Sigmoid colon (tissue), 7 donors: Measurements from ENCODE around the gene PIWIL4. TPM values are rescaled to one million over a fixed set of nuclear protein-coding genes. Genes with fewer than 3 reads are reported as not detected.
A peak's percentile ranks its signal among the peaks of the same experiment; 100 is the strongest.
"Not testable (repeated sequence)": the region's sequence is repeated elsewhere in the genome, so short reads cannot be mapped to it uniquely, and the experiment has no call there.

Experiments
- DNase-seq: peaks from one replicate; pipeline ENCODE4 v3.0.0-alpha.2; 2019
- H3K27ac ChIP-seq, 4 donors: fragments of 200-600 bp; sonication (generic); one replicate each; pipeline ENCODE4 v1.5.1; 2016 to 2019; ENCODE audit warnings: mild to moderate bottlenecking in 1 of 4
- H3K27me3 ChIP-seq, 3 donors: fragments of 200-600 bp; sonication (generic); one replicate each; pipeline ENCODE4 v1.5.1; 2019; ENCODE audit warnings: mild to moderate bottlenecking in 1 of 3
- H3K36me3 ChIP-seq, 4 donors: fragments of 200-600 bp; sonication (generic); one replicate each; pipeline ENCODE4 v1.5.1; 2016 to 2019
- H3K4me1 ChIP-seq, 4 donors: fragments of 200-600 bp; sonication (generic); one replicate each; pipeline ENCODE4 v1.5.1; 2017 to 2019
- H3K4me3 ChIP-seq, 4 donors: fragments of 200-600 bp; sonication (generic); one replicate each; pipeline ENCODE4 v1.5.1; 2017 to 2019; ENCODE audit warnings: mild to moderate bottlenecking in 2 of 4, moderate library complexity in 1 of 4
- H3K9me3 ChIP-seq, 4 donors: fragments of 200-600 bp in 3 of 4; sonication (generic) in 3 of 4; one replicate each; pipeline versions ENCODE4 v1.5.1 to v1.6.1; 2013 to 2019
- CTCF ChIP-seq, 4 experiments: fragments of 450-650 bp in 3 of 4; fragments of 200-600 bp in 1 of 4; IDR thresholded peaks; one replicate each; pipeline ENCODE4 v1.5.1; 2016 to 2019; ENCODE audit warnings: antibody characterized with exemption in 4 of 4, mild to moderate bottlenecking in 3 of 4, moderate library complexity in 2 of 4
- EP300 ChIP-seq, 4 donors: sonication (generic); formaldehyde crosslinking; IDR thresholded peaks; one replicate each; pipeline ENCODE4 v1.6.1; 2017; ENCODE audit warnings: antibody characterized with exemption in 4 of 4
- POLR2A ChIP-seq, 2 donors: fragments of 450-650 bp; IDR thresholded peaks; one replicate each; pipeline ENCODE4 v1.6.1; 2016; ENCODE audit warnings: antibody characterized with exemption in 2 of 2, mild to moderate bottlenecking in 2 of 2, moderate library complexity in 2 of 2
- POLR2AphosphoS5 ChIP-seq, 4 donors: sonication (generic); formaldehyde crosslinking; IDR thresholded peaks; one replicate each; pipeline ENCODE4 v1.6.1; 2017; ENCODE audit warnings: antibody characterized with exemption in 4 of 4
- WGBS, 2 donors: extraction: QIAGEN DNeasy Blood & Tissue Kit; methylation state at CpG; one replicate each; pipeline ENCODE4 v1.1.7; 2013; 5-methylcytosine and 5-hydroxymethylcytosine counted together
- intact Hi-C: fragments of 100-400 bp; cut with DNase I; formaldehyde crosslinking; loops from one replicate; pipeline ENCODE4 v1.15.1; 2023
- polyA plus RNA-seq, 3 donors: library from polyadenylated mRNA; stranded (reverse); fragments of 200-250 nt; gene quantifications; one replicate each; pipeline ENCODE4 v1.2.3, GENCODE V29; 2013
- total RNA-seq, 4 donors: library from RNA; depleted of rRNA; stranded (reverse); fragments of >200 nt; gene quantifications; one replicate each; pipeline ENCODE4 v1.1.0, GENCODE V29; 2016
- donor health status: healthy with polysubstance abuse.
- donor health status: Bipolar disorder and iron deficiency.
- donor health status: healthy.

The PIWIL4 gene
- total and polyA plus RNA-seq, 7 donors = 3.5 to 8.1 (median 4.3) TPM

DNA sequence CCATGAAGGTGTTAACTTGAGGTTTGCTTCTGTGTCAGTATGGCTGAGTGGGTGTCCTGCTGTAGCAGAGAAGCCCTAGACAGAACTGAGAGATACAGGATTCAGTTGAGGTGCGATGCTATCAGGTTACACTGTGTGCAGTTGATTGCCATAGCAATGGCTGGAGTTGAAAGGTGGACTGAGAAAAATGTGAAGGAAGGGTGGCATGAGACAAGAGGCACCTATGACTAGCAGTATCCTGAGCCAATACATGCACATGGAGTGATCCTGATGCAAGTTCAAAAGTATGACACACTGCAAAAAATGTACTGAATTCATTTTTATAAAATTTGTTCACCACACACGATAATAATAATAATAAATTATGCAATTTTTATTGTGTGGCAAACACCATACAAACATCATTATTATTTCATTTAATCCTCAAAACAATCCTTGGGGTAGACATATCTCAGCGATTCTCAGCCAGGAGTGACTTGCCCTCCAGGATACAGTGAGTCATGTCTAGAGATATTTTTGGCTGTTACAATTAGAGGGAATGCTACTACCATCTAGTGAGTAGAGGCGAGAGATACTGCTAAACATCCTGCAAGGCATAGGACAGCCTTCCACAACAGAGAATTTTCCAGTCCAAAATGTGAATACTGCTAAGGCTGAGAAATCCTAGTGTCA is 3.9 kb upstream of the PIWIL4 start:
- Histone ChIP-seq H3K4me1 (peaks cover 0 to 14% (median 9%) of the 10 kb centered on the region in 4 donors), H3K4me3 (no peak overlapping the region), H3K27me3 (no peaks in the 10 kb centered on the region), H3K27ac (no peak overlapping the region), H3K9me3 (no peaks in the 10 kb centered on the region), H3K36me3 (no peaks in the 10 kb centered on the region)
- no peak for TF ChIP-seq POLR2AphosphoS5 (IDR thresholded peaks at IDR 0.05)
- peak in 1 of 4 experiments; percentile 25 for TF ChIP-seq CTCF (IDR thresholded peaks at IDR 0.05)
- intact Hi-C loops = loop anchor here (2.0 kb wide), 1 partner anchor 45 kb away; no protein-coding TSS in a partner anchor
- 80 to 87% methylated on average over 4 of the region's 4 CpGs for WGBS, 2 donors
- DNase-seq = no peak

GRCh38 chr11:94563848-94564467 is 3.2 kb upstream of the PIWIL4 start:
- intact Hi-C loops = loop anchor here (2.0 kb wide), 1 partner anchor 45 kb away; no protein-coding TSS in a partner anchor
- peaks cover 0 to 11% (median 7%) of the 10 kb centered on the region in 4 donors for H3K4me1 ChIP-seq
- H3K27me3 ChIP-seq = no peaks in the 10 kb centered on the region

DNA sequence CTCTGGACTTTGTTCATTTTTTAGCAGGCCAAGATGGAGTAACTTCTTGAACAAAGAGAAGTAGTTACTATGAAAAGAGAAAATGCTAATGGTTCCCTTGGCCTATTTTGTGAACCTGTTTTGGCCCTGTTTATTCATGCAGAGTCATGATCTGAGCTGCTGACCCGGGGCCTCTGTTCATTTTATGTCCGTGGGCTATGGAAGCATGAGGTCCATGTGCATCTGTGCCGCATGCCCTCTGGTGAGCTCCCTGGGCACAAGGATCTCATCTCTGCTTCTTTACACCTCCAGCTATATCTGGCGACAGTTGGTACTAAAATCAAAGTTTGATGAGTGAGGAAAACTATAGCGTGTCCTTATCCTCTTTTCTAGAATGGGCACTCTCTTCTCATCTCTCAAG is 1.0 kb downstream of the PIWIL4 start:
- no peak for TF ChIP-seq EP300 (IDR thresholded peaks at IDR 0.05)
- no peak for TF ChIP-seq POLR2AphosphoS5 (IDR thresholded peaks at IDR 0.05)
- no peak for TF ChIP-seq POLR2A (IDR thresholded peaks at IDR 0.05)
- TF ChIP-seq CTCF (IDR thresholded peaks at IDR 0.05) = no peak
- Histone ChIP-seq H3K36me3 (no peaks in the 10 kb centered on the region), H3K4me3 (no peak overlapping the region), H3K4me1 (peaks cover 0 to 8% (median 5%) of the 10 kb centered on the region in 4 donors), H3K27me3 (no peaks in the 10 kb centered on the region), H3K9me3 (no peaks in the 10 kb centered on the region), H3K27ac (no peak overlapping the region)
- no peak for DNase-seq
- intact Hi-C loops = no loop called here
- 96 to 97% methylated on average over 5 of the region's 5 CpGs for WGBS, 2 donors

More at GRCh38 chr11:94563848-94564467, 3.2 kb upstream of the PIWIL4 start:
- TF ChIP-seq POLR2AphosphoS5 (IDR thresholded peaks at IDR 0.05) (no peak), POLR2A (IDR thresholded peaks at IDR 0.05) (no peak), EP300 (IDR thresholded peaks at IDR 0.05) (no peak), CTCF (IDR thresholded peaks at IDR 0.05) (no peak)
- no peak for DNase-seq
- Histone ChIP-seq H3K36me3 (no peaks in the 10 kb centered on the region), H3K9me3 (no peaks in the 10 kb centered on the region), H3K27ac (no peak overlapping the region), H3K4me3 (no peak overlapping the region)
- 70 to 82% methylated on average over 8 of the region's 8 CpGs for WGBS, 2 donors

GRCh38 chr11:94568717-94569116 is 1.5 kb downstream of the PIWIL4 start:
- 95% methylated on average over 4 of the region's 4 CpGs for WGBS, 2 donors
- no peak overlapping the region for H3K27ac ChIP-seq
- DNase-seq = no peak
- no peaks in the 10 kb centered on the region for H3K36me3 ChIP-seq
- H3K27me3 ChIP-seq = no peaks in the 10 kb centered on the region
- peaks cover 0 to 3% (median 1%) of the 10 kb centered on the region in 4 donors for H3K4me1 ChIP-seq
- TF ChIP-seq POLR2A (IDR thresholded peaks at IDR 0.05) = no peak
- TF ChIP-seq EP300 (IDR thresholded peaks at IDR 0.05) = no peak
- TF ChIP-seq CTCF (IDR thresholded peaks at IDR 0.05) = no peak
- TF ChIP-seq POLR2AphosphoS5 (IDR thresholded peaks at IDR 0.05) = no peak
- no peak overlapping the region for H3K4me3 ChIP-seq
- intact Hi-C loops = no loop called here
- H3K9me3 ChIP-seq = no peaks in the 10 kb centered on the region

DNA sequence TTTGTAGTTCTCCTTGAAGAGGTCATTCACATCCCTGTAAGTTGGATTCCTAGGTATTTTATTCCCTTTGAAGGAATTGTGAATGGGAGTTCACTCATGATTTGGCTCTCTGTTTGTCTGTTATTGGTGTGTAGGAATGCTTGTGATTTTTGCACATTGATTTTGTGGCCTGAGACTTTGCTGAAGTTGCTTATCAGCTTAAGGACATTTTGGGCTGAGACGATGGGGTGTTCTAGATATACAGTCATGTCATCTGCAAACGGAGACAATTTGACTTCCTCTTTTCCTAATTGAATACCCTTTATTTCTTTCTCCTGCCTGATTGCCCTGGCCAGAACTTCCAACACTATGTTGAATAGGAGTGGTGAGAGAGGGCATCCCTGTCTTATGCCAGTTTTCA is 5.8 kb downstream of the PIWIL4 start:
- DNase-seq, intact Hi-C loops, H3K4me3 ChIP-seq, H3K27ac ChIP-seq, H3K27me3 ChIP-seq, H3K36me3 ChIP-seq, H3K9me3 ChIP-seq, H3K4me1 ChIP-seq: not testable (repeated sequence)
- 63 to 89% methylated on average over 2 of the region's 2 CpGs for WGBS, 2 donors
